Neural cell (in vitro differentiated cells): ENCODE measurements around the gene HOXA2. TPM values are rescaled to one million over a fixed set of nuclear protein-coding genes. Genes with fewer than 3 reads are reported as not detected.

Source experiments
- H2AFZ ChIP-seq: fragments of 200-600, 300-800 bp; sonication (generic), shearing (Covaris generic); 2 replicates; pipeline ENCODE4 v1.6.0; 2014; ENCODE audit warnings: low read depth, mild to moderate bottlenecking, antibody characterized with exemption, low read length, moderate library complexity
- H3F3A ChIP-seq: fragments of 200-600 bp; shearing (Covaris generic); 2 replicates; pipeline ENCODE4 v1.6.1; 2016; ENCODE audit warnings: mild to moderate bottlenecking, moderate library complexity, mixed read lengths, antibody characterized with exemption, low read length; ENCODE audit not compliant: insufficient read depth, poor library complexity, severe bottlenecking
- H3K27ac ChIP-seq: fragments of 200-600, 300-800 bp; sonication (generic), shearing (Covaris generic); 2 replicates; pipeline ENCODE4 v1.5.1; 2014; ENCODE audit warnings: mild to moderate bottlenecking, low read length, moderate library complexity
- H3K27me3 ChIP-seq: fragments of 300-800, 200-600 bp; sonication (generic), shearing (Covaris generic); 2 replicates; pipeline ENCODE4 v1.6.0; 2014; ENCODE audit warnings: mild to moderate bottlenecking, low read depth, low read length, moderate library complexity; ENCODE audit not compliant: insufficient read depth
- H3K36me3 ChIP-seq: fragments of 300-800, 200-600 bp; sonication (generic), shearing (Covaris generic); 2 replicates; pipeline ENCODE4 v1.5.1; 2014; ENCODE audit warnings: mild to moderate bottlenecking, antibody characterized with exemption, low read length, moderate library complexity; ENCODE audit not compliant: insufficient read depth
- H3K4me2 ChIP-seq: fragments of 300-800, 200-600 bp; sonication (generic), shearing (Covaris generic); 2 replicates; pipeline ENCODE4 v1.6.0; 2014; ENCODE audit warnings: mild to moderate bottlenecking, low read length
- H3K4me3 ChIP-seq: fragments of 300-800, 200-600 bp; sonication (generic), shearing (Covaris generic); 2 replicates; pipeline ENCODE4 v1.5.1; 2014; ENCODE audit warnings: mild to moderate bottlenecking, low read length, moderate library complexity
- H3K79me2 ChIP-seq: fragments of 200-600 bp; shearing (Covaris generic); replicated peaks from 2 replicates; pipeline ENCODE4 v1.6.0; 2014; ENCODE audit warnings: mild to moderate bottlenecking, low read length, moderate library complexity; ENCODE audit not compliant: insufficient read depth
- H3K9ac ChIP-seq: fragments of 300-800, 200-600 bp; sonication (generic), shearing (Covaris generic); 2 replicates; pipeline ENCODE4 v1.6.1; 2016; ENCODE audit warnings: mild to moderate bottlenecking, low read length, mixed read lengths
- H3K9me2 ChIP-seq: fragments of 200-600 bp; shearing (Covaris generic); 2 replicates; pipeline ENCODE4 v1.6.1; 2016; ENCODE audit warnings: mild to moderate bottlenecking, low read length, mixed read lengths; ENCODE audit not compliant: insufficient read depth
- H3K9me3 ChIP-seq: fragments of 200-600, 300-800 bp; sonication (generic), shearing (Covaris generic); 2 replicates; pipeline ENCODE4 v1.6.1; 2016; ENCODE audit warnings: mild to moderate bottlenecking, mixed run types, low read length, moderate library complexity, mixed read lengths
- H4K20me1 ChIP-seq: fragments of 200-600 bp; shearing (Covaris generic); 2 replicates; pipeline ENCODE4 v1.6.1; 2016; ENCODE audit warnings: mild to moderate bottlenecking, mixed run types; ENCODE audit not compliant: insufficient read depth
- CTCF ChIP-seq: fragments of 450-650 bp; IDR thresholded peaks from 2 replicates; pipeline ENCODE4 v1.5.1; 2014; ENCODE audit warnings: antibody characterized with exemption, mild to moderate bottlenecking, moderate library complexity; ENCODE audit not compliant: poor library complexity, severe bottlenecking
- EP300 ChIP-seq: fragments of 450-650 bp; conservative IDR thresholded peaks from 2 replicates; pipeline ENCODE4 v1.6.1; 2014; ENCODE audit warnings: antibody characterized with exemption, mild to moderate bottlenecking, moderate library complexity; ENCODE audit not compliant: poor library complexity, severe bottlenecking
- EZH2 ChIP-seq: fragments of 200-600, 300-800 bp; shearing (Covaris generic), sonication (generic); IDR thresholded peaks from 2 replicates; pipeline ENCODE4 v1.6.1; 2014; ENCODE audit warnings: antibody characterized with exemption, low read length, borderline replicate concordance, mild to moderate bottlenecking; ENCODE audit not compliant: insufficient read depth, poor library complexity, severe bottlenecking
- MXI1 ChIP-seq: fragments of 450-650 bp; conservative IDR thresholded peaks from 2 replicates; pipeline ENCODE4 v1.6.1; 2014; ENCODE audit warnings: antibody characterized with exemption, mild to moderate bottlenecking; ENCODE audit not compliant: poor library complexity, severe bottlenecking
- POLR2AphosphoS5 ChIP-seq: IDR thresholded peaks from 2 replicates; pipeline ENCODE4 v1.6.1; 2012
- RAD21 ChIP-seq: fragments of 450-650 bp; conservative IDR thresholded peaks from 2 replicates; pipeline ENCODE4 v1.6.1; 2014; ENCODE audit warnings: antibody characterized with exemption, mild to moderate bottlenecking, moderate library complexity
- REST ChIP-seq: IDR thresholded peaks from 2 replicates; pipeline ENCODE4 v1.6.1; 2012; ENCODE audit warnings: borderline replicate concordance
- SMC3 ChIP-seq: fragments of 450-650 bp; conservative IDR thresholded peaks from 2 replicates; pipeline ENCODE4 v1.6.1; 2014; ENCODE audit warnings: antibody characterized with exemption, mild to moderate bottlenecking, moderate library complexity; ENCODE audit not compliant: poor library complexity
- TAF1 ChIP-seq: IDR thresholded peaks from 2 replicates; pipeline ENCODE4 v1.6.1; 2012; ENCODE audit warnings: low read depth
- polyA plus RNA-seq: library from polyadenylated mRNA; depleted of rRNA; stranded (reverse); fragments of >200 nt; gene quantifications from 2 replicates; pipeline ENCODE4 v1.2.3, GENCODE V29; 2014

The HOXA2 gene
- polyA plus RNA-seq, 1 donor from 2014 or later, result not detected

GRCh38 chr7:27124902-27125689, 22.6 kb upstream of the HOXA2 start:
- H3K4me2 ChIP-seq, result no peak overlapping the region
- no peak for TF ChIP-seq MXI1
- no peak for TF ChIP-seq TAF1
- TF ChIP-seq EZH2, result no peak
- no peak for TF ChIP-seq RAD21
- no peak for TF ChIP-seq REST
- no peak for TF ChIP-seq EP300
- no peak for TF ChIP-seq SMC3
- no peak for TF ChIP-seq POLR2AphosphoS5
- no peak for TF ChIP-seq CTCF
- no peaks in the 10 kb centered on the region for H4K20me1 ChIP-seq
- no peak overlapping the region for H2AFZ ChIP-seq
- no peaks in the 10 kb centered on the region for H3K79me2 ChIP-seq
- no peak overlapping the region for H3K27ac ChIP-seq
- no peaks in the 10 kb centered on the region for H3K9me2 ChIP-seq
- H3K4me3 ChIP-seq, result no peak overlapping the region
- H3K9ac ChIP-seq, result no peak overlapping the region
- H3F3A ChIP-seq, result no peaks in the 10 kb centered on the region
- peaks cover 99% of the 10 kb centered on the region for H3K27me3 ChIP-seq
- H3K9me3 ChIP-seq, result peaks cover 18% of the 10 kb centered on the region
- H3K36me3 ChIP-seq, result no peaks in the 10 kb centered on the region

GRCh38 chr7:27124096-27124901, 21.8 kb upstream of the HOXA2 start:
- Histone ChIP-seq H3K79me2 (no peaks in the 10 kb centered on the region), H3K9me2 (no peaks in the 10 kb centered on the region), H3F3A (no peaks in the 10 kb centered on the region), H2AFZ (no peak overlapping the region), H4K20me1 (no peaks in the 10 kb centered on the region), H3K9me3 (peaks cover 13% of the 10 kb centered on the region), H3K4me3 (no peak overlapping the region), H3K27me3 (peaks cover 100% of the 10 kb centered on the region), H3K4me2 (no peak overlapping the region), H3K36me3 (no peaks in the 10 kb centered on the region), H3K9ac (no peak overlapping the region), H3K27ac (no peak overlapping the region)
- no peak for TF ChIP-seq REST
- peak; percentile 42 for TF ChIP-seq EZH2
